GM19099 (cell line): ENCODE measurements around the gene PARVA.

Source experiments
- POLR2A ChIP-seq: IDR thresholded peaks from 3 replicates; pipeline ENCODE4 v1.6.1; 2011; ENCODE audit warnings: low read depth; ENCODE audit not compliant: insufficient read length; ENCODE audit errors: extremely low read depth

Gene PARVA

GRCh38 chr11:12532580-12532979 lies 155.2 kb downstream of the PARVA start:
- no peak for TF ChIP-seq POLR2A

DNA sequence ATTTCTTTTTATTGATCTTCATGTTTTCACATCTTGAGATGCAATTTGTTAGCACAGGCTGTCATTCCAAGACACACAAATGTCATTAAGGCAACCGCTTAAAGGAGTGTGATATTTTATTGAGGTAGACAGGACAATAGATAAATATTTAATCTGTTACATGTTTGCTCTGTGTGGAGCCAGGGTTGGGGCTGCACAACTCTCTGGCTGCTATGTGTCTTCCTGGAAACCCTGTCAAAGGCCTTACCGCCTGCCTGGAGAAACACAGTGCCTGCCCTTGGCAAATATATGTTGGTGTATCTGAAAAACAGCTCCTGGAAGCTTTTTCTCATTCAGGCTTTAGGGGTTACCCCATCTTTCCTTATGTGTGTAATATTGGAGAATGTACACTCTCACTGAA lies 157.2 kb downstream of the PARVA start:
- no peak for TF ChIP-seq POLR2A

DNA sequence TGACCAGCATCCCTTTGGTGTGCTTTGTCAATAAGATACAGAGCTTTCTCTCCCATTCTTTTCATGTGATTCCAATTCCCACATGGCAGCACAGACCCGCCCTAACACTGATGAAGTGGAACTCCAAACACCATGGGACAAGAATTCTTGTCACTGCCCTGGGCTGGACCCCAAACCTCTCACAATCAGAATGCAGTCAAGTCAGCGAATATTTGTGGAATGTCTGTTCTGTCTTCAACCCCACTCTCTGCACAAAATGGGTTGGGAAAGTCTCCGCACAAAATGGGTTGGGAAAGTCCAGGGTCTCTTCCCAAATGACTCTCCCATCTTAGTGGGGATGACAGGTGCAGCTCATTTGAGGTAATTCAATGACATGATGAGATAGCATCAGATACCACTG lies 157.9 kb downstream of the PARVA start:
- no peak for TF ChIP-seq POLR2A

- TF ChIP-seq POLR2A: no peak
These were observed 159.2 kb downstream of the PARVA start for GRCh38 chr11:12536566-12536965.

DNA sequence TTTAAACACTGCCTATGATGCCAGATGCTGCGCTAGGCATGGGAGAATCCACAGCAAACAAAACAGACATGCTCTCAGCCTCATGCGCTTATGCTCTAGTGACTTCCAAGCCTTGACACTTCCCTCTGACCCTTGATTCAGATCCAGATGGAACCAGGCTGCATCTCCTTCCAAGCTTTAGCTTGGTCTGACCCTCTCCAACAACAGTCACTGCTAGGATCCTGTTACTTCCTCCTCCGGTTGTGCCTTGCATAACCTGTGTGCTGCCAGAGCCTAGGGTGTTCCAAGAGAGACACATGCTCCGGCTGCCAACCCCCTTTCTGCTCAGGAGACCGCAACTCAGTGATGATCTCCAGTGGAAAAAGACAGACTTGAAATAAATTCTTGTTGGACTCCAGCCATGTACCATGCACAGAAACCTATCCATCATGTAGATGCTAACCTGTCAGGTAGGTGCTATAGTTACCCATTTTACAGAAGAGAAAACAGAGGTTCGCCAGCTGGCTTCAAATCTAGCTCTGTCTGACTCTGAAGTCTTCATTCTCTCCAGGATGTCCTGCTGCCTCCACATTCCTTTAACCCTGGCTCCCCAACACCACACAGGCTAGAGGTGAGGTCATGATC lies 160.5 kb downstream of the PARVA start:
- TF ChIP-seq POLR2A: no peak

- TF ChIP-seq POLR2A: no peak
These were observed 161.6 kb downstream of the PARVA start for GRCh38 chr11:12538889-12539421.

DNA sequence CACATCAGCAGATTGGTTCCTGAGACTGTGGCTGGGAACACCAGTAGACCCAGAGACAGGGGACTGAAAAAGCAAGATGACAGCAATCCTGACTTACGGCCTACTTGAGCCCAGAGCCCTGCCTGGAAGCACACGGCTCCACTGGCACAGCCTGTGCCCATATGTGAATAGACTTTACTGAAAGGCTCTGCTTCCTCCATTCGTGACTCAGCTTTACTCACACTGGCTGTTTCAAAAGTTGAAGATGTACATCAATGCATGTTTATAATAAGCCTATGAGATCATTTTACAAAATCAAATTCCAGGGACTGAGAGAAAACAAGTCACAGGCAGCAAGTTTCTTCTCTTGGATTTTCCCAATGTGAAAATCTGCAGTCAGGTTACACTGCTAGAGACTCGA lies 162.2 kb downstream of the PARVA start:
- TF ChIP-seq POLR2A: no peak

DNA sequence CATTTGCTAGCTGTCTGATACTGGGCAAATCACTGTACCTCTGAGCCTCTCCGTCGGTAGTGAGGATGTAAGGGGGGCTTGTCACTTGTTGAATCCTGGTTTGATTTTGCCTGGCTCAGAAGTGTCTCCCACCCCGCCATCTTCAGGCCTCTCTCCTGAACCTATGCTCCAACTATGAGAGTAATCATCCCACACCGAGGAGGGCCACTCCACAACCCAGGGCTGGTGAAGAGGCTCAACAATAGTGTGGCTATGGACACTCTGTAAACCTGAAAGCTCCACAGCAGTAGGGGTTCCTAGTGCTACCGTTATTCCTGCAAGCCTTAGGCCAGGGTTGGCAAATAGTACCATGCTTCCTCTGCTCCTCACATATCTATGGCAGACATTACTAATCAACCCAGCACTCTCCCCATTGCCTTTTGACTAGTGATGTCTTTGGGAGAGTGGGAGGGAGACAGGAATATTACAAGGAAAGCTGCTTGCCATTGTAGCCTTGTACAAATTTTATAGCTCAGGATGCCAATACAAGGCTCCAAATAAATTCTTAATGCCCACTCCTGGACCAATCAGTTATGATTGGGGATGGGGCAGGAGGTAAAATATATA lies 162.8 kb downstream of the PARVA start:
- TF ChIP-seq POLR2A: no peak

GRCh38 chr11:12540913-12541582 lies 163.7 kb downstream of the PARVA start:
- no peak for TF ChIP-seq POLR2A

DNA sequence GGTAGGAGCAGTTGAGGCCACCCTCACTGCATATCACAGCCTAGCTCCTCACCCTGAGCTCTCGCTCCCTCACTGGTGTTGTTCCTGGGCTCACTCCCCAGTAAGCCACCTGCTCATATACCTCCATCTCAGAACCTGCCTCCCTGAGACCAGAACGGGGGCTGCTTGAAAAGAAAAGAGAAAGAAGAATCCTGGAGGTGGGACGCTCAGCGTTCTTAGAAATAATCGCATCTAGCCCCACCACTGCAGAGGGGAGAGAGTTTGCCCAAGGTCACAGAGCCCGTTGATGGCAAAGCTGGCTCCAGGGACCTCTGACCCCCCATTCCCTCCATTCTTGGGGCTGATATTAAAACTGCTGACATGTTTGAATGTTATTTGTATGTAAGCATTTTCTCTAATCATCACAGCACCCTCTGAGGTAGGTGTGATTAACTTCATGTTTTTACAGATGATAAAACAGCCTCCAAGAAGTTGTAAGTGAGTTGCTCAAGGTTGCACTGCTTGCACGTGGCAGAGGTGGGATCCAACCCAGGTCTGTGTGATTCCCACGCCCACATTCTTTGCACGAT lies 164.3 kb downstream of the PARVA start:
- TF ChIP-seq POLR2A: no peak

- TF ChIP-seq POLR2A: no peak
These were observed 165.0 kb downstream of the PARVA start for GRCh38 chr11:12542186-12542935.

GRCh38 chr11:12543596-12544415 lies 166.4 kb downstream of the PARVA start:
- no peak for TF ChIP-seq POLR2A

DNA sequence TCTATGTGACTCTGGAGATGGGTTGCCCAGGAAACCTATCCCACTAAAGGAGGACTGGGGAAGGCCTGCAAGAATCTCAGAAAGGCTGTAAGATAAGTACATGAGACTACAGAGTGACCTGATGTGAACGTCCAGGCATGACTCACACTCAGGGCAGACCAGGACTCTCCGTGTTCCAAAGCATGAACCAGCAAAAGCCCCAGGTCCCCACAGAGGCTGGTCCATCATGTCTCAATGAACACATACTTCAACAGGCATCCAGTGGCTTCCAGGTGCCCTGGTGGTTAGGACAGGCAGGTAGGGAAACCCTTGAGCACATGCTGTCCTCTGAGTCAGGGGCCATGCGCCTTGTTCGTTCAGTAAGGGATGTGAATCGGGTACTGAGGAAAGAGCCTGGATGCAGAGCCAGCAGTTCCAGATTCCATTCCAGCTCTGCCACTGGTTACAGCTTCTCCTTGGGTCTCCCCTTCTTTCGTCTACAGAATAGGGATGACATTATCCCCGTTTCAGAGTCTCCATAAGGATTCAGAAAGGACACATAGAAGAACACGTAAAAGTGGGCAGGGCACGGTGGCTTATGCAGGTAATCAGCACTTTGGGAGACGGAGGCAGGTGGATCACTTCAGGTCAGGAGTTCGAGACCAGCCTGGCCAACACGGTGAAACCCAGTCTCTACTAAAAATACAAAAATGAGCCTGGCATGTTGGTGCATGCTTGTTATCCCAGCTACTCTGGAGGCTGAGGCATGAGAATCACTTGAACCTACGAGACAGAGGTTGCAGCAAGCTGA lies 167.8 kb downstream of the PARVA start:
- no peak for TF ChIP-seq POLR2A

DNA sequence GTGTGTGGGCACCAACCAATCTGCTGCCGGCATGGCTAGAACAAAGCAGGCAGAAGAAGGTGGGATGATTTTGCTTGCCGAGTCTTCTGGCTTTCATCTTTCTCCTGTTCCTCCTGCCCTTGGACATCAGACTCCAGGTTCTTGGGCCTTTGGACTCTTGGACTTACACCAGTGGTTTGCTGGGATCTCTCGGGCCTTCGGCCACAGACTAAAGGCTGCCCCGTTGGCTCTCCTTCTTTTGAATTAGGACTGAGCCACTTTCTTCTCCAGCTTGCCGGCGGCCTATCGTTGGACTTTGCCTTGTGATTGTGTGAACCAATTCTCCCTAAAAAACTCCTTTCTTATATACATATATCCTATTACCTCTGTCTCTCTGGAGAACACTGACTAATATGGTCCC lies 168.8 kb downstream of the PARVA start:
- no peak for TF ChIP-seq POLR2A

DNA sequence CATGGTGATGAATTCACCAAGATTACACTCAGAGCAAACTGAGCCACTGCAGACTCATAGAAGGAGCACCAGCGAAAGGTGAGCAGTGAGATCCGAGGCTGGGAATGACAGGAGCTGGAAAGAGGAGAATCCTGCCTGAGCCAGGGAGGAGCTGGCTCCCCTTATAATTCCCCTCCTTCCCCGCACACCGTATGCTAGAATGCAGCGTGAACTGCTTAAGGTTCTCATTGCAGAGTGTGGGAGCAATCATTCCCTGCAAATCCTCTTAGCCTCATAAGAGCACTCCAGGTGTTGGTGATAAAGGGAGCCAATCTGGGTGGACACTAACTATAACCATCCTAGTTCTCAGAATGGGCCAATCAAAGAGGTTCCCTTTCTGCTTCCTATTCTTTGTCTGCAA lies 169.3 kb downstream of the PARVA start:
- TF ChIP-seq POLR2A: no peak
